Common myeloid progenitor, CD34-positive (primary cell): ENCODE results near the gene CCDC40.

Source experiments
- CTCF ChIA-PET: fragments of 350-600 bp; sonication (Branson Sonifier 250); formaldehyde crosslinking; loops from one replicate; lab custom pipeline; 2021; ENCODE audit warnings: antibody characterized with exemption; lab: Charles Lee
- POLR2A ChIA-PET: fragments of 350-600 bp; sonication (Branson Sonifier 250); formaldehyde crosslinking; loops from one replicate; lab custom pipeline; 2021; ENCODE audit warnings: antibody characterized with exemption; lab: Charles Lee
- DNase-seq, 3 donors: peaks; one replicate each; pipeline versions ENCODE4 v3.0.0 to v3.0.0-alpha.2; 2013
- H3K27ac ChIP-seq, 2 experiments: 1 replicate in 1 of 2; 2 replicates in 1 of 2; pipeline ENCODE4 v1.7.0; 2013; ENCODE audit warnings: inconsistent platforms in 2 of 2, low read length in 2 of 2, mild to moderate bottlenecking in 2 of 2, low read depth in 1 of 2, moderate library complexity in 1 of 2; ENCODE audit not compliant: severe bottlenecking in 2 of 2, insufficient read depth in 1 of 2, poor library complexity in 1 of 2
- H3K27me3 ChIP-seq, 5 experiments: replicated peaks in 2 of 5; 1 replicate in 3 of 5; 2 replicates in 2 of 5; pipeline versions ENCODE4 v1.6.1 to v1.7.0; 2013; ENCODE audit warnings: low read length in 4 of 5, mild to moderate bottlenecking in 2 of 5, moderate library complexity in 2 of 5, inconsistent platforms in 1 of 5; ENCODE audit not compliant: insufficient read depth in 5 of 5, control insufficient read depth in 4 of 5
- H3K36me3 ChIP-seq, 4 experiments: 1 replicate in 2 of 4; 2 replicates in 2 of 4; pipeline versions ENCODE4 v1.6.1 to v1.7.0; 2013; ENCODE audit warnings: low read length in 3 of 4, control low read depth in 1 of 4, mild to moderate bottlenecking in 1 of 4; ENCODE audit not compliant: control insufficient read depth in 4 of 4, insufficient read depth in 4 of 4
- H3K4me1 ChIP-seq, 4 experiments: 1 replicate in 3 of 4; 2 replicates in 1 of 4; pipeline versions ENCODE4 v1.6.1 to v1.7.1; 2013; ENCODE audit warnings: low read length in 3 of 4, mild to moderate bottlenecking in 3 of 4, control low read depth in 1 of 4, inconsistent platforms in 1 of 4, moderate library complexity in 1 of 4; ENCODE audit not compliant: control insufficient read depth in 4 of 4, insufficient read depth in 4 of 4; ENCODE audit errors: control extremely low read depth in 1 of 4
- H3K4me3 ChIP-seq, 7 experiments: 1 replicate in 4 of 7; 2 replicates in 3 of 7; pipeline versions ENCODE4 v1.5.1 to v1.7.0; 2013; ENCODE audit warnings: mild to moderate bottlenecking in 7 of 7, low read length in 6 of 7, moderate library complexity in 6 of 7, inconsistent platforms in 2 of 7, low read depth in 2 of 7, control low read depth in 1 of 7; ENCODE audit not compliant: insufficient read depth in 4 of 7, control insufficient read depth in 1 of 7; ENCODE audit errors: extremely low read depth in 1 of 7
- H3K9me3 ChIP-seq, 5 experiments: 1 replicate in 4 of 5; 2 replicates in 1 of 5; pipeline versions ENCODE4 v1.6.1 to v1.7.1; 2013; ENCODE audit warnings: low read length in 4 of 5, mild to moderate bottlenecking in 2 of 5, inconsistent platforms in 1 of 5, low read depth in 1 of 5, moderate library complexity in 1 of 5; ENCODE audit not compliant: control insufficient read depth in 4 of 5, insufficient read depth in 2 of 5; ENCODE audit errors: control extremely low read depth in 1 of 5
- WGBS: methylation state at CpG from one replicate; pipeline ENCODE4 v1.1.5; 2013; ENCODE audit not compliant: insufficient coverage; 5-methylcytosine and 5-hydroxymethylcytosine counted together

CCDC40 gene

DNA sequence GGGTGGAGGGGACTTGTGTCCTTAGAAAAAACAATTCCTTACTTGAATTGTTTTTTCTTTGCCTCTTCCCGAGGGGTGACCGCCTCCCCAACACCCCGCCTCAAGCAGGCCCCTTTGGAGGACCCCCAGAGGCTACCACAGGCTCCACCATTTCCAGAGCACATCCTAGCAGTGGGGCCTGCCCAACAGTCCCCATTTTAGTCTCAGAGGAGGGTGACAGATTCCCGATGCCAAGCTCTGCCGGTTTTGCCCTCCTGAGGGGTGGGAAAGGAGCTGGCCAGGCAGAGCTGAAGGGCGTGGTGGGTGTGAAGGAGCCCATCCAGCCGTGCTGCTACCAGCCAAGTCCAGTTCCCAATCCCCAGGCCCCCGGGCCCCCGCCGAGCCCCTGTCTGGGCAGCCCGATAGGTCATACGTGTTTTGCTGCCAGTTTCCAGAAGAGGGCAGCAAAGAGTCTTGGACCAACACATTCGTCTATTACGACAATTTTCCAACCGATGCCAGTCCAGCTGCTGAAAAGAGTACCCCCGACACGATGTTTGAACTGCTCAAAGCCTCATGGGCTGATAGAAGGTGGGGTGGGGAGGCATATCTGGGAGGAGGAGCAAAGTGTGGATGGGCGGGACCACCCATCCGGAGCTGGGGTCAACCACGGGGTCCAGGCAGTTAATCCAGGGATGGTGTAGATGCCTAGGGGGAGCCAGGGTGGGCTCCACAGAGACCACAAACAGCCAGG is 46.1 kb downstream of the CCDC40 start:
- no peaks in the 10 kb centered on the region for H3K9me3 ChIP-seq
- CTCF ChIA-PET: interaction anchor here (0.8 to 3.0 kb wide), 6 partner anchors 11 to 78 kb away, joined by 3 to 12 read pairs (median 4); partner anchors contain the start of gene GAA
- H3K27ac ChIP-seq: no peak overlapping the region
- WGBS: 50% methylated on average over 7 of the region's 20 CpGs
- H3K27me3 ChIP-seq: peaks cover 0 to 5% (median 0%) of the 10 kb centered on the region in 5 experiments
- H3K4me1 ChIP-seq: peaks cover 0 to 4% (median 2%) of the 10 kb centered on the region in 4 experiments
- POLR2A ChIA-PET: interaction anchor here (0.6 kb wide), 1 partner anchor 244 kb away, joined by 4 read pairs; no protein-coding TSS in a partner anchor
- DNase-seq: peak; percentile 75 to 83 (median 80)
- H3K36me3 ChIP-seq: no peaks in the 10 kb centered on the region
- H3K4me3 ChIP-seq: no peak overlapping the region

DNA sequence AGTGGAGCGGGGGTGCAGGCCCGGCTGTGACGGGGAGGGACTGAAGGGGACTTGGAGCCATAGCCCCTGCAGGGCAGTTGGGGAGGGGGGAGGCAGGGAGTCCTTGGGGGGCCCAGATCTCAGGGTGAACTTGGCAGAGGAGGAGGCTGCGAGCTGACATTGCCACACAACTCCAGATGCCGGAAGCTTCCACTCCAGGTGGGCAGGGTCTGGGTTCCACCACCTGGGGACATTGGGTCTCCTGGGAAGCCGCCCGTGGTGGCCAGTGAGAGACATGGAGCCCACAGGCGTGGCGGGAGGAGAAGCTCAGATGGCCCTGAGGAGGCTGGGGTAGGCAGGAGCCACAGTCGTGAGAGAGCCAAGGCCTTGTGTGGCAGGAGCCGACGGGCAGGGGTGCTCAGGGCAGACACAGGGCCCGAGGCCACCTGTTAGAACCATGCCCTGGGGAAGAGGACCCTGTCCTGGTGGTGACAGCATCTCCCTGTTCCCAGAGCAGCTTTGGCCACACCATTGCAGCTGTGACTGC is 46.8 kb downstream of the CCDC40 start:
- peaks cover 0 to 5% (median 0%) of the 10 kb centered on the region in 5 experiments for H3K27me3 ChIP-seq
- no peak for DNase-seq
- H3K27ac ChIP-seq: no peak overlapping the region
- ChIA-PET POLR2A (interaction anchor here (0.6 kb wide), 1 partner anchor 244 kb away, joined by 4 read pairs; no protein-coding TSS in a partner anchor), CTCF (interaction anchor here (0.8 to 3.0 kb wide), 7 partner anchors 10 to 79 kb away, joined by 3 to 12 read pairs (median 3); no protein-coding TSS in a partner anchor)
- peaks cover 0 to 4% (median 2%) of the 10 kb centered on the region in 4 experiments for H3K4me1 ChIP-seq
- H3K36me3 ChIP-seq: no peaks in the 10 kb centered on the region
- 88% methylated on average over 12 of the region's 13 CpGs for WGBS
- H3K9me3 ChIP-seq: no peaks in the 10 kb centered on the region
- no peak overlapping the region for H3K4me3 ChIP-seq

DNA sequence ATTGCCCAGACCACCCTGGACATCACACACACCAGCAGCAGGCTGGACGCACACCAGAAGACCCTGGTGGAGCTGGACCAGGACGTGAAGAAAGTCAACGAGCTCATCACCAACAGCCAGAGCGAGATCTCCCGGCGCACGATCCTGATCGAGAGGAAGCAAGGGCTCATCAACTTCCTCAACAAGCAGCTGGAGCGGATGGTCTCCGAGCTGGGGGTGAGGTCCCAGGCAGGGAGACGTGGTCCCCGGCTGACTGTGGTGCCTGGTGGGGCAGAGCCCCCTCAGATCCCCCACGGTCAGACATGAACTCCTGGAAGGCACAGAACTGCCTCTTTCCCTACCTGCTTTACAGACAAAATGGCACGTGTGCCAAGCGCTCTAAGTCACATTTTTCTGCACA is 48.3 kb downstream of the CCDC40 start:
- Histone ChIP-seq H3K27me3 (peaks cover 0 to 5% (median 0%) of the 10 kb centered on the region in 5 experiments), H3K4me1 (peaks cover 0 to 4% (median 2%) of the 10 kb centered on the region in 4 experiments), H3K4me3 (no peak overlapping the region), H3K27ac (no peak overlapping the region), H3K9me3 (no peaks in the 10 kb centered on the region), H3K36me3 (no peaks in the 10 kb centered on the region)
- ChIA-PET POLR2A (no interaction called here), CTCF (interaction anchor here (0.9 to 1.5 kb wide), 2 partner anchors 77 to 151 kb away, joined by 3 to 4 read pairs; no protein-coding TSS in a partner anchor)
- WGBS: 95% methylated on average over 11 of the region's 15 CpGs
- no peak for DNase-seq

DNA sequence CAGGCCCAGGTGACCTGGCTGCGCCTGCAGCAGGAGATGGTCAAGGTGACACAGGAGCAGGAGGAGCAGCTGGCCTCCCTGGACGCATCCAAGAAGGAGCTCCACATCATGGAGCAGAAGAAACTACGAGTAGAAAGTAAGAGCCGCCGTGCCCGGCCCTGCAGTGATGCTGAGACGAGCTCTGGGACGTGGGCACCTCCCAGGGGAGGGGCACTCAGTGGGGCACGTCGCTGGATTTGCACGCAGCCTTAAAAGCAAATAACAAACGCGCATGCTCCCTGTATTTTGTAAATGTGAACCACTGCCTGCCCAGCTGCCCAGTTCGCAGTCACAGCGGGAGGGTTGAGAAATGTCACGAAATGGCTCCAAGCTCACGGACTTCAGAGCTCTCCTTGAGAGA is 49.6 kb downstream of the CCDC40 start:
- Histone ChIP-seq H3K4me1 (peaks cover 0 to 4% (median 2%) of the 10 kb centered on the region in 4 experiments), H3K9me3 (no peaks in the 10 kb centered on the region), H3K36me3 (no peaks in the 10 kb centered on the region), H3K4me3 (no peak overlapping the region), H3K27ac (no peak overlapping the region), H3K27me3 (peaks cover 0 to 5% (median 0%) of the 10 kb centered on the region in 5 experiments)
- CTCF ChIA-PET: interaction anchor here (1.4 to 1.5 kb wide), 2 partner anchors 13 to 48 kb away, joined by 3 to 6 read pairs; no protein-coding TSS in a partner anchor
- WGBS: 95% methylated on average over 17 of the region's 17 CpGs
- DNase-seq: no peak
- POLR2A ChIA-PET: no interaction called here

DNA sequence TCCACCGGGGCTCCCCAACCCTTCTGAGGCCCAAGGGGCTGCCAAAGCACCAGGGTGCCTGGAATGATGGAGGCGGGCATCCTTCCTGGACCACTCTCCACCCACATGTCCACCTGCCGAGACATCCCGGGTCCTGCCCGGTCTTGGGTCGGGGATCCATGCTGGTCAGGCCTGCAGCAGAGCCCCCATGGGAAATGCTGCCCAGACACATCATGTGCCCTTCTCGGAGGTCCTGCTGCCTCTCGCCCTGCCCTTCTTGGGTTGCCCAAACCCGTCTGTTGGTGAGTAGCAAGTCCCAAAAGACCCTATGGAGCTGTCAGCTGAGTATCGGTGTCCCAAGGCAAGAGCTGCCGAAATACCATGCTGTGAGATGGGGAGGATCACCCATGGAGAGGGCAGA is 50.2 kb downstream of the CCDC40 start:
- Histone ChIP-seq H3K36me3 (no peaks in the 10 kb centered on the region), H3K9me3 (no peaks in the 10 kb centered on the region), H3K4me3 (no peak overlapping the region), H3K27ac (no peak overlapping the region), H3K27me3 (peaks cover 0 to 5% (median 0%) of the 10 kb centered on the region in 5 experiments), H3K4me1 (peaks cover 0 to 4% (median 2%) of the 10 kb centered on the region in 4 experiments)
- ChIA-PET CTCF (interaction anchor here (1.4 to 1.5 kb wide), 2 partner anchors 13 to 49 kb away, joined by 3 to 6 read pairs; no protein-coding TSS in a partner anchor), POLR2A (no interaction called here)
- WGBS: 88% methylated on average over 10 of the region's 11 CpGs
- DNase-seq: no peak

DNA sequence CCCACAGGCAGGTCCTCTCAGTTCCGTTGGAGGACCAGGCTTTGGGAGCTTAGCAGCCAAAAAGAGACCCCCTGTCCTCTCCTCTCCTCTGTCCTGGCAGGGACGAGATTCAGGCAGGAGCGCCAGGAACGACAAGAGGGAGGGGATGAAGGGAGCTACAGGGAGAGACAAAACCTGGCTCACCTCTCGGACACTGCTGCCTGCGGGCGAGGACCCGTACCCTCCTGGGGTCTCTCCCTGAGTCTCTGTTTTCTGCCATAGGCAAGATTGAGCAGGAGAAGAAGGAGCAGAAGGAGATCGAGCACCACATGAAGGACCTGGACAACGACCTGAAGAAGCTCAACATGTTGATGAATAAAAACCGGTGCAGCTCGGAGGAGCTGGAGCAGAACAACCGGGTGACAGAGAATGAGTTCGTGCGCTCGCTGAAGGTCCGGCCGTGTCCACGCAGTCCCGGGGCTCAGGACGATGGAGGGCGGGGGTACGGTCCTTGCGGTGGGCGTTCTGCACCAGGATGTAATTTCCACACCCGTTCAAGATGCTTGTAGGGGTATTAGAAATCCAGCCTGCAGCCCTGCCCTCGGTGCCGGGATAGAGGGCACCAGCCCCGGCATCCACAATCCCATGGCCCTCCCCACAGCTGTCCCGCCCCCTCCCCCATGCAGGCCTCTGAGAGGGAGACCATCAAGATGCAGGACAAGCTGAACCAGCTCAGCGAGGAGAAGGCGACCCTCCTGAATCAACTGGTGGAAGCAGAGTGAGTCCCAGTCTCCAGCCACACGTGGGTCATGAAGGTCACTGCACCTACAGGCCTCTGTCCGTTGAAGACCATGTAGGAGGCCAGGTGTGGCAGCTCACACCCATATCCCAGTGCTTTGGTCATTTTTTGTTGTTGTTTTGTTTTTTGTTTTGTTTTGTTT is 51.2 kb downstream of the CCDC40 start:
- DNase-seq: no peak
- 90% methylated on average over 24 of the region's 34 CpGs for WGBS
- Histone ChIP-seq H3K4me3 (no peak overlapping the region), H3K27ac (no peak overlapping the region), H3K36me3 (no peaks in the 10 kb centered on the region), H3K4me1 (peaks cover 0 to 5% (median 2%) of the 10 kb centered on the region in 4 experiments), H3K27me3 (peaks cover 0 to 5% (median 0%) of the 10 kb centered on the region in 5 experiments), H3K9me3 (no peaks in the 10 kb centered on the region)
- ChIA-PET CTCF (interaction anchor here (1.1 to 1.5 kb wide), 2 partner anchors 12 to 84 kb away, joined by 3 to 6 read pairs; no protein-coding TSS in a partner anchor), POLR2A (no interaction called here)
